ENCODE results near the gene PWP1. TPM values are rescaled to one million over a fixed set of nuclear protein-coding genes. Genes with fewer than 3 reads are reported as not detected.

PWP1 gene
- total and polyA plus RNA-seq, 2 of the 4 experiments (the other 2 are of a cell fraction): 143 to 179 TPM

GRCh38 chr12:107663277-107663676 lies 22.3 kb upstream of the PWP1 start:
- Histone ChIP-seq H3K9me3 (ENCODE audit: control insufficient read depth, insufficient read depth, low read length) (no peaks in the 10 kb centered on the region), H2BK15ac (ENCODE audit: low read depth, low read length) (no peak overlapping the region), H2BK20ac (ENCODE audit: low read depth, low read length) (no peak overlapping the region), H3K56ac (ENCODE audit: extremely low read depth, insufficient read depth, low read length) (no peak overlapping the region), H3K79me1 (ENCODE audit: low read depth in 1 of 2, low read length in 2 of 2) (no peaks in the 10 kb centered on the region), H4K91ac (ENCODE audit: insufficient read depth, low read depth, low read length) (no peak overlapping the region), H2AFZ (replicated peaks; ENCODE audit: low read length, poor library complexity) (no peak overlapping the region), H3K27me3 (ENCODE audit: control insufficient read depth, insufficient read depth, low read length) (peaks cover 7% of the 10 kb centered on the region), H2AK9ac (replicated peaks; ENCODE audit: low read depth, low read length, poor library complexity) (no peak overlapping the region), H3K4me3 (ENCODE audit: insufficient read depth, low read depth, low read length) (no peak overlapping the region), H3K9me1 (ENCODE audit: insufficient read depth, low read length) (no peaks in the 10 kb centered on the region; the same call in 1 of the 2 replicates), H4K8ac (ENCODE audit: low read depth in 2 of 2, low read length in 2 of 2) (no peak overlapping the region), H4K20me1 (ENCODE audit: insufficient read depth, low read length) (no peaks in the 10 kb centered on the region), H3K23ac (ENCODE audit: low read depth, low read length) (no peak overlapping the region), H2AK5ac (ENCODE audit: low read depth, low read length) (no peak overlapping the region), H3K9ac (ENCODE audit: low read depth, low read length) (no peak overlapping the region), H2BK5ac (ENCODE audit: low read depth, low read length, poor library complexity, severe bottlenecking) (no peak overlapping the region), H3K27ac (ENCODE audit: insufficient read depth, low read length) (no peak overlapping the region), H3K14ac (replicated peaks; ENCODE audit: low read depth, low read length) (no peak overlapping the region), H3K18ac (ENCODE audit: low read depth, low read length) (no peak overlapping the region), H2BK120ac (ENCODE audit: low read depth, low read length) (no peak overlapping the region), H4K5ac (ENCODE audit: low read depth, low read length) (no peak overlapping the region), H3K36me3 (ENCODE audit: control insufficient read depth, insufficient read depth, low read length) (no peaks in the 10 kb centered on the region), H3K4ac (ENCODE audit: low read depth, low read length) (no peak overlapping the region), H3K4me1 (ENCODE audit: control insufficient read depth, insufficient read depth, low read length) (no peaks in the 10 kb centered on the region), H3K4me2 (ENCODE audit: low read depth, low read length) (no peak overlapping the region)
- dilution Hi-C loops (cut with HindIII; ENCODE audit: low sequenced_read_pairs, unreplicated experiment) (no loop called here), intact Hi-C loops (cut with micrococcal nuclease) (no loop called here), in situ Hi-C loops (cut with MboI; ENCODE audit: low sequenced_read_pairs) (no loop called here)
- 100% methylated on average over 1 of the region's 6 CpGs; no CpG with 5 or more reads in 1 of the 2 experiments for WGBS, 2 experiments (ENCODE audit: extremely low coverage in 2 of 2, insufficient read length in 1 of 2)
- BruUV-seq (replicated peaks): no TSS peak
- ChIA-PET POLR2A (ENCODE audit: unreplicated experiment) (no interaction called here), CTCF (no interaction called here)
- TF ChIP-seq MAFK (IDR thresholded peaks at IDR 0.05; ENCODE audit: low read depth, low read length) (no peak), SMC3 (IDR thresholded peaks at IDR 0.05; ENCODE audit: low read depth, low read length) (no peak), CEBPB (IDR thresholded peaks at IDR 0.05; ENCODE audit: low read depth, low read length) (no peak), CTCF (conservative IDR thresholded peaks at IDR 0.05; ENCODE audit: low read depth, low read length) (no peak), BHLHE40 (IDR thresholded peaks at IDR 0.05; ENCODE audit: low read depth, low read length) (no peak), NFE2L2 (IDR thresholded peaks at IDR 0.05; ENCODE audit: low read depth, low read length) (no peak), RAD21 (IDR thresholded peaks at IDR 0.05; ENCODE audit: low read length) (no peak), FOS (IDR thresholded peaks at IDR 0.05; ENCODE audit: low read depth, low read length) (no peak), MAZ (IDR thresholded peaks at IDR 0.05; ENCODE audit: borderline replicate concordance, low read depth, low read length) (no peak), CHD1 (IDR thresholded peaks at IDR 0.05; ENCODE audit: low read depth, low read length) (no peak), RFX5 (IDR thresholded peaks at IDR 0.05; ENCODE audit: low read depth, low read length) (no peak)
- DNase-seq (no peak), ATAC-seq (ENCODE audit: low read depth) (no peak)

All from IMR-90 (cell line).